Vagina (tissue), 2 donors: ENCODE data around the gene SAMD1. TPM values are rescaled to one million over a fixed set of nuclear protein-coding genes. Genes with fewer than 3 reads are reported as not detected.

Experiments
- DNase-seq, 2 donors: peaks; one replicate each; pipeline ENCODE4 v3.0.0-alpha.2; 2017; ENCODE audit errors: extremely low spot score in 2 of 2
- H3K27ac ChIP-seq: fragments of 200-600 bp; sonication (generic); one replicate; pipeline ENCODE4 v1.5.1; 2019
- H3K27me3 ChIP-seq: fragments of 200-600 bp; sonication (generic); one replicate; pipeline ENCODE4 v1.5.1; 2019
- H3K36me3 ChIP-seq, 2 donors: fragments of 200-600 bp; sonication (generic); one replicate each; pipeline ENCODE4 v1.5.1; 2017 to 2019
- H3K4me1 ChIP-seq: fragments of 200-600 bp; sonication (generic); one replicate; pipeline ENCODE4 v1.5.1; 2019
- H3K4me3 ChIP-seq, 2 donors: fragments of 200-600 bp; sonication (generic); 1 replicate in 1 of 2; 2 replicates in 1 of 2; pipeline ENCODE4 v1.5.1; 2016 to 2019
- H3K9me3 ChIP-seq: fragments of 200-600 bp; sonication (generic); one replicate; pipeline ENCODE4 v1.5.1; 2019
- POLR2A ChIP-seq, 2 donors: fragments of 450-650 bp; IDR thresholded peaks; one replicate each; pipeline ENCODE4 v1.6.1; 2017; ENCODE audit warnings: antibody characterized with exemption in 2 of 2, mild to moderate bottlenecking in 2 of 2, moderate library complexity in 2 of 2
- POLR2AphosphoS5 ChIP-seq, 2 donors: sonication (generic); formaldehyde crosslinking; IDR thresholded peaks; one replicate each; pipeline ENCODE4 v1.9.0; 2017; ENCODE audit warnings: antibody characterized with exemption in 2 of 2, mild to moderate bottlenecking in 2 of 2, low read depth in 1 of 2; ENCODE audit not compliant: insufficient read depth in 1 of 2
- intact Hi-C: fragments of 100-400 bp; cut with DNase I; formaldehyde crosslinking; loops from one replicate; pipeline ENCODE4 v1.15.1; 2023
- total RNA-seq: library from RNA; depleted of rRNA; stranded (reverse); fragments of >200 nt; gene quantifications from one replicate; pipeline ENCODE4 v1.2.3, GENCODE V29; 2016
- TF ChIP-seq, protein P1 (sequence below), 3 experiments: fragments of 450-650 bp in 2 of 3; fragments of 200-600 bp in 1 of 3; sonication (generic) in 1 of 3; IDR thresholded peaks; one replicate each; pipeline ENCODE4 v1.5.1; 2017 to 2019; ENCODE audit warnings: antibody characterized with exemption in 3 of 3, mild to moderate bottlenecking in 2 of 3, moderate library complexity in 2 of 3

Gene SAMD1
- total RNA-seq, 1 donor from 2014 or later, result 6.9 TPM

GRCh38 chr19:14102756-14103155 lies 12.2 kb upstream of the SAMD1 start:
- intact Hi-C loops, result no loop called here
- DNase-seq, result no peak
- peaks cover 4% of the 10 kb centered on the region for H3K4me1 ChIP-seq
- no peak overlapping the region for H3K4me3 ChIP-seq
- peaks cover 0 to 44% of the 10 kb centered on the region in 2 donors for H3K36me3 ChIP-seq
- H3K9me3 ChIP-seq, result no peaks in the 10 kb centered on the region
- TF ChIP-seq, protein P1, sequence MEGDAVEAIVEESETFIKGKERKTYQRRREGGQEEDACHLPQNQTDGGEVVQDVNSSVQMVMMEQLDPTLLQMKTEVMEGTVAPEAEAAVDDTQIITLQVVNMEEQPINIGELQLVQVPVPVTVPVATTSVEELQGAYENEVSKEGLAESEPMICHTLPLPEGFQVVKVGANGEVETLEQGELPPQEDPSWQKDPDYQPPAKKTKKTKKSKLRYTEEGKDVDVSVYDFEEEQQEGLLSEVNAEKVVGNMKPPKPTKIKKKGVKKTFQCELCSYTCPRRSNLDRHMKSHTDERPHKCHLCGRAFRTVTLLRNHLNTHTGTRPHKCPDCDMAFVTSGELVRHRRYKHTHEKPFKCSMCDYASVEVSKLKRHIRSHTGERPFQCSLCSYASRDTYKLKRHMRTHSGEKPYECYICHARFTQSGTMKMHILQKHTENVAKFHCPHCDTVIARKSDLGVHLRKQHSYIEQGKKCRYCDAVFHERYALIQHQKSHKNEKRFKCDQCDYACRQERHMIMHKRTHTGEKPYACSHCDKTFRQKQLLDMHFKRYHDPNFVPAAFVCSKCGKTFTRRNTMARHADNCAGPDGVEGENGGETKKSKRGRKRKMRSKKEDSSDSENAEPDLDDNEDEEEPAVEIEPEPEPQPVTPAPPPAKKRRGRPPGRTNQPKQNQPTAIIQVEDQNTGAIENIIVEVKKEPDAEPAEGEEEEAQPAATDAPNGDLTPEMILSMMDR (IDR thresholded peaks at IDR 0.05), result no peak
- TF ChIP-seq POLR2AphosphoS5 (IDR thresholded peaks at IDR 0.05; ENCODE audit: insufficient read depth in 1 of 2, low read depth in 1 of 2) (no peak), POLR2A (IDR thresholded peaks at IDR 0.05) (no peak)
- H3K27me3 ChIP-seq, result no peaks in the 10 kb centered on the region
- no peak overlapping the region for H3K27ac ChIP-seq

DNA sequence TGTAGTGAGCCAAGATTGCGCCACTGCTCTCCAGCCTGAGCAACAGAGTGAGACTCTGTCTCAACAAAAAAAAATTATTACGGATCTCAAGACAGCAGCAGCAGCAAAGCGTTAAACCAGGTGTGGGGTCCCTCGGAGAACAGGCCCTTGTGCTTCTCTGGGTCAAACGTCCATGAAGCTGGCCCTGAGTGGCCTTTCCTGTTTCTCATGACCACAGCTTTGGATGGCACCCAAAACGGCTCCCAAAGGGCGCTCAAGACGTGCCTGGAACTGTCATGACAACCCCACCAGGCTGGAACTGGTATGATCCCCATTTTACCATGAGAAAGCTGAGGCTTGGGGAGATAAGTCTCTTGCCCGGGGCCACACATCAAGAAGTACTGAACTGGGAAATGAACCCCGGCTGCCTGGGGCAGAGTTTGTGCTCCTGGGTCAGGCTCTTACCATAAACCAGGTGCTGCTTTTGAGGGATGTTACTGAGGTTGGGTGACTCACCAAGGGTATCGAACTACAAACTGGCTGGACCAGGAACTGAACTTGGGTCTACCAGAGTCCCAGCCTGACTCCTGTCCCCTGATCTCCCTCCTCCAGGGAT lies 11.6 kb upstream of the SAMD1 start:
- Histone ChIP-seq H3K27me3 (no peaks in the 10 kb centered on the region), H3K4me1 (no peaks in the 10 kb centered on the region), H3K27ac (no peak overlapping the region), H3K36me3 (peaks cover 0 to 50% of the 10 kb centered on the region in 2 donors), H3K9me3 (no peaks in the 10 kb centered on the region), H3K4me3 (no peak overlapping the region)
- intact Hi-C loops, result no loop called here
- TF ChIP-seq POLR2AphosphoS5 (IDR thresholded peaks at IDR 0.05; ENCODE audit: insufficient read depth in 1 of 2, low read depth in 1 of 2), result no peak
- no peak for TF ChIP-seq POLR2A (IDR thresholded peaks at IDR 0.05)
- TF ChIP-seq, protein P1 (IDR thresholded peaks at IDR 0.05), result no peak
- DNase-seq, result no peak

DNA sequence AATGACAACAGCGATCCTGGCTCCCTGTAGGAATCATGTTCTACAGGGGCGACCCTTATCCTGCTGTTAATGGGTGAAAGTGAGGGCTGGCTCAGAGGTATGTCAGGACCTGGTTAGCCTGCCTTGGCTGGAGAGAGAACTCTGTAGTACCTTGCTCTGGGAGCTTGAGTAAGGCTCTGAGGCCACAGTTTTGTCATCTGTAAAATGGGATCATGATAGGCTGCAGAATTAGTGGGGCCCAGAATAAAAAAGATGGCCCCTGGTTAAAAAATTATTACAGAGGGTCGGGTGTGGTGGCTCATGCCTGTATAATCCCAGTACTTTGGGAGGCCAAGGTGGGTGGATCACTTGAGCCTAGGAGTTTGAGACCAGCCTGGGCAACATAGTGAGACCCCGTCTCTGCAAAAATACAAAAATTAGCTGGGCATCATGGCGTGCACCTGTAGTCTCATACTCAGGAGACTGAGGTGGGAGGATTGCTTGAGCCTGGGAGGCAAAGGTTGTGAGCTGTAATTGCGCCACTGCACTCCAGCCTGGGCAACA lies 10.5 kb upstream of the SAMD1 start:
- Histone ChIP-seq H3K36me3 (peaks cover 0 to 54% of the 10 kb centered on the region in 2 donors), H3K9me3 (no peaks in the 10 kb centered on the region), H3K4me3 (no peak overlapping the region), H3K4me1 (no peaks in the 10 kb centered on the region), H3K27ac (no peak overlapping the region), H3K27me3 (no peaks in the 10 kb centered on the region)
- TF ChIP-seq POLR2A (IDR thresholded peaks at IDR 0.05) (no peak), POLR2AphosphoS5 (IDR thresholded peaks at IDR 0.05; ENCODE audit: insufficient read depth in 1 of 2, low read depth in 1 of 2) (no peak)
- TF ChIP-seq, protein P1 (IDR thresholded peaks at IDR 0.05), result no peak
- intact Hi-C loops, result no loop called here
- DNase-seq, result no peak

- no peak for DNase-seq
- peaks cover 0 to 45% of the 10 kb centered on the region in 2 donors for H3K36me3 ChIP-seq
- no peaks in the 10 kb centered on the region for H3K27me3 ChIP-seq
- intact Hi-C loops, result no loop called here
- no peak overlapping the region for H3K27ac ChIP-seq
- H3K4me1 ChIP-seq, result no peaks in the 10 kb centered on the region
- TF ChIP-seq POLR2A (IDR thresholded peaks at IDR 0.05) (no peak), POLR2AphosphoS5 (IDR thresholded peaks at IDR 0.05; ENCODE audit: insufficient read depth in 1 of 2, low read depth in 1 of 2) (no peak)
- TF ChIP-seq, protein P1 (IDR thresholded peaks at IDR 0.05), result no peak
- H3K4me3 ChIP-seq, result no peak overlapping the region
- H3K9me3 ChIP-seq, result peaks cover 3% of the 10 kb centered on the region
Observed at GRCh38 chr19:14097532-14098151, 7.1 kb upstream of the SAMD1 start.
